AML-193 (cell line): ENCODE measurements around the gene DDX42.
"Not testable (repeated sequence)": the region's sequence is repeated elsewhere in the genome, so short reads cannot be mapped to it uniquely, and the experiment has no call there.

Source experiments
- DNase-seq, 2 experiments: peaks; one replicate each; lab custom pipeline; 2025; lab: John Stamatoyannopoulos, UW

The DDX42 gene

DNA sequence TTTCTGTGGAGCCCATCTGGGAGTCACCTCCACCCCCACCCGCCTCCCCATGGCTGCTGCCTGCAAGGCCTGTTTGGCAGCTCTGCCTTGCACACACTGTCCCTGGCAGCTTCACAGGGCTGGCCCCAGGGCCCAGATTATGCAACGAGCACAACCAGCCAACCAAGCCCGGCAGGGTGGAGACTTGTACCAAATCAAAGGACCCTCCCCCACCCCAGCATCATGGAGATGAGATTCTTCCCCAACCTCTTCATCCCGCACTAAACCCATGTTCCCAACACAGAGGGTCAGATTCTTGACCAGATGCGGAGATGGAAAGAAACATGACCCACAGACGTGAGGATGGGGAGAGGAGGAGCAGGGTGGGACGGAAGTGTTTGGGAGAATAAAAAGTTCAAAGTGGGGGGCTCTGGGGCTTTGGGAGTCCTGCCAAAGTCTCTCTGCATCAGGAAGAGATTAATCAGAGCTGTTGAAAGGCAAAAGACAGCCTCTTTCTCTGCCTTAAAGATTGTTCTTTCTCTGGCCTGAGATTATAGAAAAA lies 64.7 kb downstream of the DDX42 start:
- peak; percentile 14 to 31 for DNase-seq

DNA sequence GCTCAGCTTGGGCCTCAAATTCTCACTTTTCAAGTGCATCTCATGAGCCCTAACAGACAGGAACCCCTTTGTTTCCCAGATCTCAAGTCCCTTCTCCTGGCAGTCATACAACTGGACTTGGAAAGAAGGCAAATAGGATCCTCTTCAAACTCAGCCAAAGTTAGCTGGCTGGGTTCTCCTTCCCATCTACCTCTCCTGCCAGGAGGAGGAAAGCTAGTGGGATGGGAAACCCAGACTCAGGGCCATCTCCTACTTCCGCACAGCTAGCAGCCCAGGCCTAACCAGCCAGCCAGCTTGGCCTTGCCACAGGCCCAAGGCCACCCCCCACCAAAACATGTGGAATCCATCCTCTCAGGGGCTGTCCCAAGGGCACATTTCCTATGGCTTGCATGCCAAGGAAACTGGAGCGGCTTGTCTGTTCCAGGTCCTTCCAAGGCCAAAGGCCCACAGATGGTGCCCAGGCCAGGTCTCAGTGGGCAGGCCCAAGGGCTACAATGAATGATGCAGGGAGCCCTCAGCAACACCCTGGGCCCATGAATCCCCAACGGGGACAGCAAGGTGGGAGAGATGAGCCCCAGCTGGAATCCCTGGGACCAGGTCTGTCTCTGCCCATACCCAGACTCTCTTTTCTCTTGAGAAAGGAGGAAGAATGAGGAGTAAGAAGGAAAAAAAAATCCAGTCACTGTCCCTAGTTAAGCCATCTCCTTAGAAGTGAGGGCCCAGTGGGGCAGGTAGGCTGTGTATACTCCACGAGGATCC lies 66.8 kb downstream of the DDX42 start:
- no peak for DNase-seq

DNA sequence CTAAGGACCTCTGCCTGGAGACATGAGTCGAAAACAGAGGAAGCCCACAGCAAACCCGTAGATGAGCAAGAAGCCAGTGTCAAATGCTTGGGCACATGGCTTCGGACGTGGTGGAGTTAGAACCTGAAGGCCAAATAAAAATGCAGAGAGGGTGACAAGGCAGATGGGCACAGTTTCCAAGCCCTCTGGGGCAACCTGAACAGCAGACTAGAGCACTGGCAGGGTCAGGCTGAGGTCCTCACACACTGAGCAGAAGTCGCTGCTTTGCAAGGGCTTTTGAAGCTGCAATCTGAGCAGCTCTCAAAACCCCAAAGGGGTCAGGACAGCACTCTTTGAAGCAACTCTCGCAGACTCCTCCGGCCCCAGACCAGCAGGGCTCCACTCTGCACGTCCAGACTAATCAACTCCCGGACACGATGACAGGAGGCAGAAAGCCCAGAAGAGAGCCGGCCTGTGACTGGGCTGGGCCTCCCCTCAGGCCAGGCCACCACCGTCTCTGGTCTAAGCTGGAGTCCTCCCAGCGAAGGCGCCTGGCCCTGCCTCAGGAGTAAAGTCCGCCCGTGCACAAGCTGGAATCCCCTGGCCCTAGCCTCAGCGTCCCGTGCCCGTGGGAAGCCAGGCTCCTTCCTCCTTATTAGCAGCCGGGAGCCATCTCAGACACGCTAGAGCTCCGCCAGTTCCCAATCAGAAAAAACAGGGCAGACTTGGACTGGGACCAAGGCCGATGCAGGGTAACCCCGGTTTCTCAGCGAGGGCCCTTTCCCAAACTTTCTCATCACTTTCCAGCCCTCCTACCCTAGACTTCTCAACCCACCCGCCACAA lies 67.6 kb downstream of the DDX42 start:
- peak; percentile 29 to 39 for DNase-seq

DNA sequence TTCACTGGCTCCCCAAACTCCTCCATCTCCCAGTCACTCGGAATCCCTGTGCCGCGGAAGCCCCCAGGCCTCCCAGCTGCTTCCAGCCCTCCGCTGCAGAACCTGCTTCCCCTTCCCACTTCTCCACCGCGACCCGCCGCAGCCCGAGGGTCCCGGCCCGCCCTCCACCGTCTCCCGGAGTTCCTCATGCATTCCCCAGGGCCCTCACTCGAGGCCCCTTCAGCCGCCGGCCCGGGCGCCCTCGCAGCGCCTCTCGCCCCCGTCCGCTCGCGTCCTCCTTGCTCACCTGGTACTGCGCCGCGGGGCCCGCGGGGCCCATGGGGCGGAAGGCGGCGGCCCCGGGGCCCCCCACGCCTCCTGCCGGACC lies 68.2 kb downstream of the DDX42 start:
- no peak for DNase-seq

DNA sequence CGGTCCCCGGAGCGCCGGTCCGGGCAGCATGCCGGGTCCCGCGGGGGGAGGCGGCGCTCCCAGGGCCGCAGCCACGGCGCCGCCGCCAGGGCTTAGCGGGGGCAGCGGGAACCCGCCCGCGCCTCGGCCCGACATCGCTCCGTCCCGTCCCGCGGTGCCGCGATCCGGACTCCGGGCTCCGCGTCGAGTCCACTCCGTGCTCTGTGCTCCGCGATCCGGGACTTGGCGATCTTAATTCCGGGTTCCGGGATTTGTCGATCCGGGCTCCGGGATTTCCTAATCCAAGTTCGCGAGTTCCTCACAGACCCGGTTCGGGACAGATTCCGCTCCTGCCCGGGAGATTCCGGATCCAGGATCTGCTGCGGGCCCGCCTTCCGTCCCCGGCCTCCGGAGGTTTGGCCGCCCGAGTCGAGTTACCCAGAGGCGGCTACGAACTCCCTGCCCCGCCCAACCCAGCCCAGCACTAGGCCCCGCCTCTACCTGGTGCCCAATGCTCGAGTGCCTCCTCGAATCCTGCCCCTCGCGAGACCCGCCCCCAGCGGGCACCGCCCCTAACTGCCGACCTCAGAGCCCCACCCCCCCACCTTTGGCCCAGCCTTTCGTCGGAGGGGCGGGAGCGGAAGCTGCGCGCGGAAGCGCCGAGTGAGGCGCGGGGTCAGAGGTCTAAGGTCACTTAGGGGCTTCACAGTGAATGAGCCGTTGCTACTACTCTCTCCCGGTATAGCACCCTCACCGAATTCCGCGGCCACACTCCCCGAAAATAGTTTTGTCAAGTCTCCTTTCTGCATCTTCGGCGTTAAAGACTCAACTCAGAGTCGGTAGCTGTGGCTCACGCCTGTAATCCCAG lies 68.8 kb downstream of the DDX42 start, which contains the start of gene SMARCD2:
TSS of gene SMARCD2 (minus strand) at position 146 of the 847 bp plus-strand sequence. CDS start at position 135, 11 bp downstream.
- peak; percentile 97 to 98 for DNase-seq

DNA sequence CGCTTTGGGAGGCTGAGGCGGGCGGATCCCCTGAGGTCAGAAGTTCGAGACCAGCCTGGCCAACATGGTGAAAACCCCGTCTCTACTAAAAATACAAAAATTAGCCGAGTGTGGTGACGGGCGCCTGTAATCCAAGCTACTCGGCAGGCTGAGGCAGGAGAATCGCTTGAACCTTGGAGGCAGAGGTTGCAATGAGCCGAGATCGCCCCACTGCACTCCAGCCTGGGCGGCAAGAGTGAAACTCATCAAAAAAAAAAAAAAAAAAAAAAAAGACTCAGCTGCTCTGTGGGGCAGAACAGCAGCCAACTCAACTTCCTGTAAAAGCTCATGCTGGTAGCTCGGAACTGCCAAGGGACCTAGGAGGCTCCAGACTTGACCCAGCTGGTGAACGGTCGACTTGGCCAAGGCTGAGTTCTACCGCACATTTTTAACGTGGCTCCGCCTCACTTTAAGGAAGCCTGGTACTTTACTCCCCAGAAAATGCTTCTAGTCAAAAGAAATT lies 69.5 kb downstream of the DDX42 start:
- peak; percentile 58 to 69 for DNase-seq

DNA sequence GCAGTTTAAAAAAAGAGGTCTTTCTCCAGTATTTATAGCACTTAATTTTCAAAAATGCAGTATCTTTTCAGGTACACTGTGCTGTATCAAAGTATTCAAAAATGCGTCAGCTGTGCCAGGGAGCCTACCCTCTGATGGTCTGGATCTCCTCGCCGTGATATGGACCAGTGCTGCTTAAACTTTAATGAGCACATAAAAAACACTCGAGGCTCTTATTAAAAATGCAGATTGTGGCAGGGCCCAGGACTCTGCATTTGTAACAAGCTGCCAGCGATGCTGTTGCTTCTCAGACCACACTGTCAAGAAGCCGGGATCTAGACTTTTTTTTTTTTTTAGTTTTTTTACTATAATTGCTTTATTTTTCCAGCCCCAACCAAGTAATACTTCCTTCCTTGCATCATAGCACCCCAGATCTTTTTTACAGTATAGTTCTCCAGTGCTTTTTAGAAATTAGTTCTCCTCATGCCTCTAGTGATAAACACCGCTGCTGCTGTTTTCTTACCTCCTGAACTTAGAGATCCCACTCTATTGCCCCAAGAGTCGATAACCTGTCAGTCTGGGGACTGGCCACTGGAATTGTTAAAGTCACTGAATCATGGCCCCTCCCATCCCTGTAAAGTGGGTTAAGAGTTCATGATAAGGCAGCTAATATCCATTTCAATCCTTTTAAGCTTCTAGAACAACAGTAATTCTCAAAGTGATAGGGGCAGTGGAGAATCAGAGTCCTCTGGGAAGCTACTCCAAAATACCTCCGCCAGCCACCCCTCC lies 70.1 kb downstream of the DDX42 start:
- DNase-seq: no peak

DNA sequence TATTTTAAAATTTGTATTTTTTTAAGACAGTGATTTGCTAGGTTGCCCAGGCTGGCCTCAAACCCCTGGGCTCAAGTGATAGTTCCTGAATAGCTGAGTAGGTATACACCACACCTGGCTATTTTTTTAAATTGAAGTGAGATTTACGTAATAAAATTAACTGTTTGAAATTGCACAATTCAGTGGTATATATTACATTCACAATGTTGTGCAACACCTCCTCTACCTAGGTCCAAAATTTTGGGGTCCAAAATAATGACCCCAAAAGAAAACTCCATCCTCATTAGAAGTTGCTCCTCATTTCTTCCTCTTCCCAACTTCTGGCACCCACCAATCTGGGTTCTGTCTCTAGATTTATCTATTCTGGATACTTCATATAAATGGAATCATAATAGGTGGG lies 71.5 kb downstream of the DDX42 start:
- DNase-seq: no peak

DNA sequence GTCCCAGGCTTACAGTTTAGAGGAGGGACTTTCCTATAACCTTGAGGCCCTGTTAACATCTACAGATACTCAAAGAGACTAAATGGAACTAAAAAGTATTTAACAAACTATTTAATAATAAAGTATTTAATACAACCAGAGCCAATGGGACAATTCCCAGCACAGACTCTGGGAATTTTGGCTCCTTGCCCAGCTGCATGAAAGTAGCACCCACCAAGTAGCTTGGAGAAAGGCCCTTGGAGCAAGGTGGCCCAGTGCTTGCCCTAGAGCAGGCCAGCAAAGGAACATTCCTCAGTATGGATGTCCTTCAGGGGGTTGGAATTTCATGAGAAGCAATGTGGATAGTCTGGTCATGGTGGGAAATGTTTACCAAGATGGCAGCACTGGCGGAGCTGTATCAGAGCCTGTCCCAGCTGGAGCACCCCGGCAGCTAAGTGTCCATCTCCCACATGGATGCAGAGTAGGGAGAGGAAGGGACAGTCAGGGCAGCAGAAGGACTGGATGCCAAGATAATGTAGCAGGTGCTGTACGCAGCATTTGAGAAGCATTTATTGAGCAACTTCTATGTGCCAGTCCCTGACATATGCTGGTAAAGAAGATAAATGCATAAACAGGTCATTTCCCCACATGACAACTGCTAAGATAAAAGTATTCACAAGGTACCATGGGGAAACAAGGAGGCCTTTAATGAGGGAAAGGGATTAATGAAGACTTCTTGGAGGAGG lies 73.7 kb downstream of the DDX42 start:
- DNase-seq: no peak

DNA sequence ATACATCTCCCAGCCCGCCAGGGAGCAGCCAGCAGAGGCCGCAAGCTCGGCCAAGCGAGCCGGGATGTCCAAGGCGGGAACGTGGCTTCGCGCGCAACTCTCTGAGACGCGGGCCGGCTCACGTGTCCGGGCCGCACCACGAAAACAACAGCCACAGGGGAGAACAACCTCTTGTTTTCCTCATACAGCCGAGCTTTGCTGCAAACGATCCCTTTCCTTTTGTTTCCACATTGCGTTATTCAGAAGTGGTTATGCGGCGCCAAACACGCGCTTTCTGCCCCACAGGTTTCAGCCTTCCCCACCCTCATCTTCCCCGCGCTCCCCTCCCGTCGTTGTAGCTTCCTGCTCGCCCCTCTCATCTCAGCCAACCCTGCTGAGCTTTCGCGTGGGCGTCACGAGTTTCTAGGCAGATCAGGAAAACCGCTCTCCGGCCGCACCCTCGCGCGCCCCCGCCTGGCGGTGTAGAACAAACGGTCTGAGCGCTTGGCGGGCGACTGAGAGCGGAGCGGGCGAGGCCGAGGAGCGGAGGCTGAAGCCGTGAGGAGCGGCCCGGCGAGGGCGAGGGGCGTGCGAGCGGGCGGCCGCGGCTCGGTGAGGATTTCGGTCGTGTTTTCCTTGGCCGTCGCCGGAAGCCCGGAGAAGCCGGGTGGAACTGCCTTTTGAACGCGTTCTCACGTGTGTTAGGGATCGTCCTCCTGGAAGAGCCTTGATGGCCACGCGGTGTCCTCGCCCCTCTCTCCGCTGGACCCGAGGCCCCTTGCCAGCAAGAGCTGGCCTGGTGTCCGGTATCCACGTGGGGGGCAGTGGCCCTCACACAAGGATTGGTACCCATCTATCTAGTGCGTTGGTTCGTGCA lies 75.1 kb downstream of the DDX42 start:
- DNase-seq: no peak

DNA sequence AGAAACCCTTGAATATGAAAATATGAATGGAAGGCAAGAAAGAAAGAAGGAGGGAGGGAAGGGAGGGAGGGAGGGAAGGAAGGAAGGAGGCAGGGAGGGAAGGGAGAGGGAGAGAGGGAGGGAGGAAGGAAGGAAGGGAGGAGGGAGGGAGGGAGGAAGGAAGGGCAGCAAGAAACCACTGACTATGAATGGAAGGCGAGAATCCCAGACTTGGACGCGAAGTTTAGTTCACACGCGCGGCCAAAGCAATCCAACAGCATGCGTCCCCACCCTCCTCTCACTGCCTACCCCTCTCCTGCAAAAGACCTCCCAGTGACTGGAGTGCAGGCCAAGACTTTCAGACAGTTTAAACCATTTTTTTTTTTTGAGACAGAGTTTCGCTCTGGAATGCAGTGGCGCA lies 76.4 kb downstream of the DDX42 start:
- no peak for DNase-seq

DNA sequence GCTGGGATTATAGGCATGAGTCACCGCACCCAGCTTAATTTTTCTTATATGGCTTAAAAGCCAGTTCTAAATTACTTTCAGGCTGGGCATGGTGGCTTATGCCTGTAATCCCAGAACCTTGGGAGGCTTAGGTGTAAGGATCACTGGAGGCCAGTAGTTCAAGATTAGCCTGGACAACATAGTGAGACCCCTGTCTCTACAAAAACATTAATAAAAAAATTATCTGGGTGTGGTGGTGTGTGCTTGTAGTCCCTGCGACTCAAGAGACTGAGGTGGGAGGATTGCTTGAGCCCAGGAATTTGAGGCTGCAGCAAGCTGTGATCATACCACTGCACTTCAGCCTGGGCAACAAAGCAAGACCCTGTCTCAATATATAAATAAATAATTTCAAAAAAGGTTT lies 79.3 kb downstream of the DDX42 start:
- no peak for DNase-seq

DNA sequence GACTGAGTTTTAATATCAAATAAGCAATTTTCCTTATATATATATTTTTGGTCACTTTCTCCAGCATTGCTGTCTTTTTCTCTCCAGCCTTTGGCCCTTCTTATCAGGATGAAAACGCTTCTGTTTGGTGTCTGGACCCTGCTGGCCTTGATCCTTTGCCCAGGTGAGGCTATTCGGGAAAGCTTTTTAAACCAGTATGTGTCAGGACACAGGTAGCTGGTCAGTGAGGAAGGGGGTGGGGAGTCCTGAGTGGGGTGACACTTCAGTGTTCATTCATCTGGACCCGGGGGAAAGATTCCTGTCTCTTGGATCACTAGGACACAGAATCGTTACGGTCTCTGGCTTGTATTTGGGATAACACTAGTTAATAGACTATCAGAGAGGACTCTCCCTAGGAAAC lies 80.7 kb downstream of the DDX42 start:
- no peak for DNase-seq

DNA sequence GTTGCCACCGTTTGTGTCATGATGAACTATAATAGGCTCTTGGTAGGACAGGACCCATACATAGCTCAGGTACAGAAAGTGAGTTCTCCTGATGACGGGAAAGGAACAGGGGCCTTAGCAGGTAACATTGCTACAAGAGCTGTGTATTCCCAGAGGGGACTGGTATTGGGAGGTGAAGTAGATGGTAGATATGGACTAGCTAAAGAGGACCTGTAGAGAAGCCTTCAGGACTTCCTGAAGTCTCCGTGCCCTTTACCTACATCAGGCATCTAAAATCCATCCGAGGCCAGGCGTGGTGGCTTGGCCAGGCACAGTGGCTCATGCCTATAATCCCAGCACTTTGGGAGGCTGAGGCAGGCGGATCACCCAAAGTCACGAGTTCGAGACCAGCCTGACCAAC lies 81.2 kb downstream of the DDX42 start:
- no peak for DNase-seq

DNA sequence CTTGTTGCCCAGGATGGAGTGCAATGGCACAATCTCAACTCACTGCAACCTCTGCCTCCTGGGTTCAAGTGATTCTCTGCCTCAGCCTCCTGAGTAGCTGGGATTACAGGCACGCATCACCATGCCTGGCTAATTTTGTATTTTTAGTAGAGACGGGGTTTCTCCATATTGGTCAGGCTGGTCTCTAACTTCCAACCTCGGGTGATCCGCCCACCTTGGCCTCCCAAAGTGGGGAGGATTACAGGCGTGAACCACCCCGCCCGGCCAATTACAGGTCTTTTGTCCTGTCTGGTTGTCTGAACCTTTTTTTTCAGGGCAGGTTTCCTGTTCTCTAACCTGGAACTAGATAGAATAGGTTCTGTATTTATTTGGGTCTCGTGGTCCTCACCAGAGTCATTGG lies 82.5 kb downstream of the DDX42 start:
- not testable (repeated sequence) for DNase-seq

DNA sequence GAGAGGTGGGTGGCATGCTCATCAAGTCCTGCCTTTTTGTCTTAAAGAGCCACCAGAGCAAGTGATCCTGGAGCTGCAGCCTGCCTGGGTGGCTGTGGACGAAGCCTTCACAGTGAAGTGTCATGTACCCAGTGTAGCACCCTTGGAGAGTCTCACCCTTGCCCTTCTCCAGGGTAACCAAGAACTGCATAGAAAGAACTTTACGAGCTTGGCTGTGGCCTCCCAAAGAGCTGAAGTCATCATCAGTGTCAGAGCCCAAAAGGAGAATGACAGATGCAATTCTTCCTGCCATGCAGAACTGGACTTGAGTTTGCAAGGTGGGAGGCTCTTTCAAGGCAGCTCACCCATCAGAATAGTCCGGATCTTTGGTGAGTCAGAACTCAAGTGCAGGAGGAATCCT lies 85.3 kb downstream of the DDX42 start:
- DNase-seq: no peak

DNA sequence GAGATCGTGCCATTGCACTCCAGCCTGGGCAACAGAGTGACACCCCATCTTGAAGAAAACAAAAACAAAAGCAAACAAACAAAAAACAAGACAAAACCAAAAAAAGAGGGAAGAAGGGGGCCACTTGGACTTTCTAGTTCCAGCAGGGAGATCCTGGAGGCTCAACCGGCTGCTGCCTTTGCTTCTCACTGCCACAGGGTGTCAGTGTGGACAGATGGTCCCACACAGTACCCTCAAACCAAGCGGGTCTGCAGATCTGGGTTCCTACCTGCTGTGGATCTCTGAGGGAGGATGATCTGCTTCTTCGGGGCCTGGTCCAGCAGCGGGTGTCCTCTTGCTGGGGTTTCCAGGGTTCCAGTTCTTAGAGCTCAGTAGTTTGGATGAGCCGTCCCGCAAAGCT lies 92.7 kb downstream of the DDX42 start:
- not testable (repeated sequence) for DNase-seq
